Upper lobe of right lung (tissue), 1 donor: ENCODE results near the gene KCNMA1. TPM values are rescaled to one million over a fixed set of nuclear protein-coding genes. Genes with fewer than 3 reads are reported as not detected.

Experiments
- ATAC-seq: fragments of 200-7000 bp; cut with Tn5 transposase; one replicate; pipeline ENCODE4 v1.9.1; 2020; ENCODE audit warnings: mild to moderate bottlenecking, moderate library complexity
- DNase-seq: peaks from one replicate; pipeline ENCODE4 v3.0.0-alpha.2; 2020
- H3K27ac ChIP-seq: fragments of 200-600 bp; one replicate; pipeline ENCODE4 v1.8.0; 2022
- H3K27me3 ChIP-seq: fragments of 200-600 bp; one replicate; pipeline ENCODE4 v1.8.0; 2022; ENCODE audit warnings: mild to moderate bottlenecking
- H3K36me3 ChIP-seq: fragments of 200-600 bp; one replicate; pipeline ENCODE4 v1.8.0; 2022
- H3K4me1 ChIP-seq: fragments of 200-600 bp; one replicate; pipeline ENCODE4 v1.8.0; 2022
- H3K4me3 ChIP-seq: fragments of 200-600 bp; one replicate; pipeline ENCODE4 v1.8.0; 2022; ENCODE audit warnings: mild to moderate bottlenecking
- H3K9me3 ChIP-seq: fragments of 200-600 bp; one replicate; pipeline ENCODE4 v1.8.0; 2022
- intact Hi-C: fragments of 100-400 bp; cut with DNase I; formaldehyde crosslinking; loops from one replicate; pipeline ENCODE4 v1.11.0; 2022
- total RNA-seq: library from RNA; stranded (reverse); fragmentation: NEBNext Ultra II Directional; extraction: Animal tissue kit (Norgen Biotek cat#: 25700); gene quantifications from one replicate; pipeline ENCODE4 v1.2.1, GENCODE V29; 2021
- TF ChIP-seq, protein P1 (sequence below): fragments of 200-600 bp; IDR thresholded peaks from one replicate; pipeline ENCODE4 v1.8.0; 2022; ENCODE audit warnings: antibody characterized with exemption
- donor health status: DM: no; HTN: yes; CAD: no; lungs with severe emphysema.

The KCNMA1 gene
- total RNA-seq, 1 donor from 2014 or later, result 26.3 TPM

DNA sequence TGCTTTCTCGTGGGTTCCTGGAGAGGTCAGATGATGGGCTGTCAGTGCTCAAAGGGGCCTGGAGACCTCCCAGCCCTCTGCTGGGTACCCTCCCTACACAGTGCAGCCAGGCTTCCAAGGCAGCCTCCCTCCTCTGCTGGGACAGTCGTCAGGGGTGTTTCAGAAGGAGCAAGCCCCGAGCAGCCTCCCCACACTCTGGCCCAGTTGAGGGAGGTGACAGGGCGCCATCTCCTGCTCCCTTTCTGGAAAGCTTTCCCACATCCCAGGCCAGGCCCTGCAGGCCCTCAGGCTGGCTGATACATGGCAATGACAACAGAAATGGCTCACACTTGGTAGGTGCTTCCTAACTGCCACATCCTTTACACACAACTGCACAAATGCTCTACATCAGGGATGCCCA is 32.1 kb downstream of the KCNMA1 start:
- no peak overlapping the region for H3K27ac ChIP-seq
- H3K4me3 ChIP-seq, result no peak overlapping the region
- ATAC-seq (peak; percentile 7), DNase-seq (no peak)
- intact Hi-C loops, result no loop called here
- no peaks in the 10 kb centered on the region for H3K27me3 ChIP-seq
- H3K4me1 ChIP-seq, result peaks cover 7% of the 10 kb centered on the region
- TF ChIP-seq, protein P1, sequence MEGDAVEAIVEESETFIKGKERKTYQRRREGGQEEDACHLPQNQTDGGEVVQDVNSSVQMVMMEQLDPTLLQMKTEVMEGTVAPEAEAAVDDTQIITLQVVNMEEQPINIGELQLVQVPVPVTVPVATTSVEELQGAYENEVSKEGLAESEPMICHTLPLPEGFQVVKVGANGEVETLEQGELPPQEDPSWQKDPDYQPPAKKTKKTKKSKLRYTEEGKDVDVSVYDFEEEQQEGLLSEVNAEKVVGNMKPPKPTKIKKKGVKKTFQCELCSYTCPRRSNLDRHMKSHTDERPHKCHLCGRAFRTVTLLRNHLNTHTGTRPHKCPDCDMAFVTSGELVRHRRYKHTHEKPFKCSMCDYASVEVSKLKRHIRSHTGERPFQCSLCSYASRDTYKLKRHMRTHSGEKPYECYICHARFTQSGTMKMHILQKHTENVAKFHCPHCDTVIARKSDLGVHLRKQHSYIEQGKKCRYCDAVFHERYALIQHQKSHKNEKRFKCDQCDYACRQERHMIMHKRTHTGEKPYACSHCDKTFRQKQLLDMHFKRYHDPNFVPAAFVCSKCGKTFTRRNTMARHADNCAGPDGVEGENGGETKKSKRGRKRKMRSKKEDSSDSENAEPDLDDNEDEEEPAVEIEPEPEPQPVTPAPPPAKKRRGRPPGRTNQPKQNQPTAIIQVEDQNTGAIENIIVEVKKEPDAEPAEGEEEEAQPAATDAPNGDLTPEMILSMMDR, result no peak
- H3K36me3 ChIP-seq, result no peaks in the 10 kb centered on the region
- no peaks in the 10 kb centered on the region for H3K9me3 ChIP-seq

GRCh38 chr10:77604941-77605351 is 32.7 kb downstream of the KCNMA1 start:
- TF ChIP-seq, protein P1, result no peak
- DNase-seq, result no peak
- Histone ChIP-seq H3K9me3 (no peaks in the 10 kb centered on the region), H3K4me1 (peaks cover 7% of the 10 kb centered on the region), H3K27ac (no peak overlapping the region), H3K36me3 (no peaks in the 10 kb centered on the region), H3K27me3 (no peaks in the 10 kb centered on the region), H3K4me3 (no peak overlapping the region)
- intact Hi-C loops, result no loop called here
- ATAC-seq, result no peak

GRCh38 chr10:77604063-77604462 is 33.5 kb downstream of the KCNMA1 start:
- intact Hi-C loops, result no loop called here
- H3K36me3 ChIP-seq, result no peaks in the 10 kb centered on the region
- no peak overlapping the region for H3K27ac ChIP-seq
- ATAC-seq (no peak), DNase-seq (no peak)
- H3K4me3 ChIP-seq, result no peak overlapping the region
- no peaks in the 10 kb centered on the region for H3K27me3 ChIP-seq
- H3K4me1 ChIP-seq, result peaks cover 7% of the 10 kb centered on the region
- TF ChIP-seq, protein P1, result no peak
- H3K9me3 ChIP-seq, result no peaks in the 10 kb centered on the region

DNA sequence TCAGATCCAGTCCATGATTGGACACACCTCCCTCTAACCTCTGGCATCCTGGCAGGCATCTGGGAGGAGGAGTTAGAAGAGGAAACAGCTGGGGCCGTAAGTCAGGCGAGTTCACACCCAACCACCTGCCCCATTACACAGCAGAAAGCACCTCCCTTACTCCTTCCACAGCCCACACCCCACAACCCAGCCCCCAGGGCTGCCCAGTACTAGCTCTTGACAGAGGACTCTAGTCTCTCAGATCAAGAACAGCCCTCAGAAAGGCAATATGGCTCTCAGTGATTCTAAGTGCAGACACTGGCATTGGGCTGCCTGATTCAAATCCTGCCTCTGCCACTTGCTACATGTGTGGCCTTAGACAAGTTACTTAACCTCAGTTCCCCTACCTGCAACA is 34.1 kb downstream of the KCNMA1 start:
- DNase-seq (no peak), ATAC-seq (peak; percentile 55)
- intact Hi-C loops, result no loop called here
- Histone ChIP-seq H3K4me1 (peaks cover 7% of the 10 kb centered on the region), H3K27me3 (no peaks in the 10 kb centered on the region), H3K36me3 (no peaks in the 10 kb centered on the region), H3K4me3 (no peak overlapping the region), H3K27ac (no peak overlapping the region), H3K9me3 (no peaks in the 10 kb centered on the region)
- TF ChIP-seq, protein P1, result no peak

DNA sequence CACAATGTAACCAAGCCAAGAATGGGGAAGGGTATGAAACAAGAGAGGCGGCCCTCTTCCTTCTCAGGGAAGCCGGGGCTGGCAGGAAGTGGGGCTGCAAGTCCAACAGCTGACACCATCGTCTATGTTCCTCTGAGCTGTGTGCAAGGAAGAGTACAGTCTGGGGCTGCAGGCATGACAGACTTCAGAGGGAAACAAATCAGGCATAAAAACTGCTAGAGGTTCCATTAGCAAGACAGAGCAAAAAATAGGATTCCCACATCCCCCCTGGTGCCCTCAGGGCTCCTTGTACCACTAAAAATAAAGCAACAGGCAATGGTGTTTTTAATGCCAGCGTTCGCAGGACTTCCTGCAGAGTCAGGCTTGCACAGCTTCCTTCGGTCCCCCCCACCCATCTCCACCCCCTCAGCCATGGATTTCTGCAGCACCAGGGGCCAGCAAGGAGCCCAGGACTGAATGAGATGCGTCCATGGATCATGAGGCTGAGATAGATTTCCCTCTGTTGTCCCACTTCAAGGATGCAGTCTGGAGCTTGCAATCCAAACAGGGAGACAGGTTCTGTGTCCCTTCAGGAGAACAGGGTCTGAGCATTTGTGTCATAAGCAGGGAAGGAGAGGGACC is 34.6 kb downstream of the KCNMA1 start:
- peaks cover 7% of the 10 kb centered on the region for H3K4me1 ChIP-seq
- no peak overlapping the region for H3K4me3 ChIP-seq
- TF ChIP-seq, protein P1, result no peak
- no peak for DNase-seq
- H3K36me3 ChIP-seq, result no peaks in the 10 kb centered on the region
- intact Hi-C loops, result no loop called here
- H3K27me3 ChIP-seq, result no peaks in the 10 kb centered on the region
- H3K27ac ChIP-seq, result no peak overlapping the region
- ATAC-seq, result peak; percentile 48
- no peaks in the 10 kb centered on the region for H3K9me3 ChIP-seq
